HG03095 (cell line): Measurements from ENCODE around the gene FREM1.

ENCODE experiments used
- ATAC-seq: cut with Tn5 transposase; IDR thresholded peaks from one replicate; pipeline ENCODE4 v1.9.1; 2021; ENCODE audit warnings: moderate library complexity; ENCODE audit not compliant: unreplicated experiment

The FREM1 gene

GRCh38 chr9:14909601-14909960 lies 647 bp downstream of the FREM1 start:
- no peak for ATAC-seq

GRCh38 chr9:14909181-14909580 lies 1.0 kb downstream of the FREM1 start:
- ATAC-seq: no peak

GRCh38 chr9:14908295-14909180 lies 1.7 kb downstream of the FREM1 start:
- ATAC-seq: no peak

- no peak for ATAC-seq
These were observed 2.5 kb downstream of the FREM1 start for GRCh38 chr9:14907696-14908095.

- no peak for ATAC-seq
These were observed 2.9 kb downstream of the FREM1 start for GRCh38 chr9:14907360-14907685.

GRCh38 chr9:14906644-14907359 lies 3.4 kb downstream of the FREM1 start:
- ATAC-seq: no peak

GRCh38 chr9:14906000-14906399 lies 4.2 kb downstream of the FREM1 start:
- no peak for ATAC-seq

GRCh38 chr9:14903040-14903439 lies 7.2 kb downstream of the FREM1 start:
- no peak for ATAC-seq

GRCh38 chr9:14902561-14902960 lies 7.7 kb downstream of the FREM1 start:
- ATAC-seq: no peak

- no peak for ATAC-seq
These were observed 10.4 kb downstream of the FREM1 start for GRCh38 chr9:14899815-14900193.

- ATAC-seq: no peak
These were observed 11.0 kb downstream of the FREM1 start for GRCh38 chr9:14899042-14899814.

GRCh38 chr9:14895806-14896205 lies 14.4 kb downstream of the FREM1 start:
- ATAC-seq: no peak

GRCh38 chr9:14893280-14893679 lies 16.9 kb downstream of the FREM1 start:
- no peak for ATAC-seq

- no peak for ATAC-seq
These were observed 18.9 kb downstream of the FREM1 start for GRCh38 chr9:14891332-14891731.

- no peak for ATAC-seq
These were observed 20.8 kb downstream of the FREM1 start for GRCh38 chr9:14889451-14889850.

- ATAC-seq: no peak
These were observed 21.4 kb downstream of the FREM1 start for GRCh38 chr9:14888875-14889274.

GRCh38 chr9:14888272-14888671 lies 22.0 kb downstream of the FREM1 start:
- ATAC-seq: no peak

GRCh38 chr9:14887149-14887548 lies 23.1 kb downstream of the FREM1 start:
- ATAC-seq: no peak

GRCh38 chr9:14883310-14883944 lies 26.8 kb downstream of the FREM1 start:
- no peak for ATAC-seq

GRCh38 chr9:14882090-14882489 lies 28.1 kb downstream of the FREM1 start:
- no peak for ATAC-seq

- ATAC-seq: no peak
These were observed 29.2 kb downstream of the FREM1 start for GRCh38 chr9:14881006-14881405.
